GM12892 (cell line): ENCODE data around the gene ADK.

Source experiments
- POLR2A ChIP-seq: IDR thresholded peaks from 2 replicates; pipeline ENCODE4 v1.6.1; 2011; ENCODE audit warnings: low read depth, low read length, control low read depth
- POLR2AphosphoS5 ChIP-seq: IDR thresholded peaks from 2 replicates; pipeline ENCODE4 v1.6.1; 2011; ENCODE audit warnings: low read depth, low read length, control low read depth
- TAF1 ChIP-seq: IDR thresholded peaks from 2 replicates; pipeline ENCODE4 v1.6.1; 2011; ENCODE audit warnings: low read depth, mild to moderate bottlenecking, control low read depth, low read length, borderline replicate concordance

DNA sequence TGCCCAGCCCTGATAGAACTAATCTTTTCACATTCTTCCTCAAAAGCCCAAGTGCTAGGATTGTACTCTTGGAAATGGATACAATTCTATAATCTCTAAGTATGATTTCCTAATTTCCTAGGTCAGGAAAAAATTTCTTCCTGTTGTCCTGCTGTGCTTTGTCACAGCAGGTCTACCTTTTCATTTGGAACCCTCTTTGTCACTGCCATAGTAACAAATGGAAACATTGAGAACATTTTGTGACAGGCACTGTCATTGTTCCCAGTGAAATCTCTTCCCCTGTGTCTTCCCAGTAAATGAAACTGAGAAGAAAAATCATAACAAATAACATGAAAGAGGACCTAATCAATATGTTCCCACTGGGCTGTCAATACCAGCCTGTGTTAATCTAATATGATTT, 524.5 kb downstream of the ADK start:
- no peak for TF ChIP-seq POLR2A
- no peak for TF ChIP-seq POLR2AphosphoS5
- no peak for TF ChIP-seq TAF1
